SK-N-SH (cell line): Measurements from ENCODE around the gene MED27. TPM values are rescaled to one million over a fixed set of nuclear protein-coding genes. Genes with fewer than 3 reads are reported as not detected.
A peak's percentile ranks its signal among the peaks of the same experiment; 100 is the strongest.

Experiments
- CTCF ChIA-PET: fragments of 300-600, 350-600 bp; formaldehyde crosslinking; extraction: SDS; loops from one replicate; lab custom pipeline; 2021; lab: Yijun Ruan, JAX
- POLR2A ChIA-PET: fragments of 350-600 bp; sonication (Branson Sonifier 250); formaldehyde crosslinking; extraction: SDS; loops from one replicate; lab custom pipeline; 2020; ENCODE audit warnings: antibody characterized with exemption, inconsistent platforms; lab: Yijun Ruan, JAX
- DNase-seq: peaks from one replicate; pipeline ENCODE4 v3.0.0; 2012
- H2AFZ ChIP-seq: fragments of 200-600 bp; sonication (generic); 2 replicates; pipeline ENCODE4 v1.8.1; 2016; ENCODE audit warnings: antibody characterized with exemption, mild to moderate bottlenecking, low read depth
- H3F3A ChIP-seq: fragments of 200-600 bp; sonication (generic); replicated peaks from 2 replicates; pipeline ENCODE3; 2016; ENCODE audit warnings: antibody characterized with exemption, mild to moderate bottlenecking; ENCODE audit not compliant: insufficient read depth
- H3K27ac ChIP-seq, 2 experiments: fragments of 200-500 bp in 1 of 2; fragments of 200-600 bp in 1 of 2; sonication (Bioruptor generic) in 1 of 2; sonication (generic), shearing (Covaris generic) in 1 of 2; 2 replicates each; pipeline versions ENCODE4 v1.5.1 to v1.6.1; 2014 to 2016; ENCODE audit warnings: low read depth in 2 of 2, inconsistent platforms in 1 of 2, low read length in 1 of 2, mild to moderate bottlenecking in 1 of 2, mixed read lengths in 1 of 2
- H3K27me3 ChIP-seq: fragments of 200-600 bp; sonication (generic), shearing (Covaris generic); 2 replicates; pipeline ENCODE4 v1.6.1; 2016; ENCODE audit warnings: mixed run types; ENCODE audit not compliant: insufficient read depth
- H3K36me3 ChIP-seq, 2 experiments: fragments of 200-500 bp in 1 of 2; fragments of 200-600 bp in 1 of 2; sonication (Bioruptor generic) in 1 of 2; sonication (generic) in 1 of 2; replicated peaks in 1 of 2; 2 replicates each; pipeline versions ENCODE3 to v1.5.1; 2014 to 2016; ENCODE audit warnings: low read length in 1 of 2, mild to moderate bottlenecking in 1 of 2; ENCODE audit not compliant: insufficient read depth in 2 of 2, control insufficient read depth in 1 of 2
- H3K4me1 ChIP-seq, 2 experiments: fragments of 200-500 bp in 1 of 2; fragments of 200-600 bp in 1 of 2; sonication (Bioruptor generic) in 1 of 2; sonication (generic), shearing (Covaris generic) in 1 of 2; 2 replicates each; pipeline versions ENCODE4 v1.5.1 to v1.6.1; 2014 to 2016; ENCODE audit warnings: low read depth in 1 of 2, low read length in 1 of 2, mixed run types in 1 of 2; ENCODE audit not compliant: insufficient read depth in 2 of 2, control insufficient read depth in 1 of 2
- H3K4me2 ChIP-seq: fragments of 200-600 bp; sonication (generic), shearing (Covaris generic); 2 replicates; pipeline ENCODE4 v1.6.1; 2017; ENCODE audit warnings: mixed run types
- H3K4me3 ChIP-seq, 2 experiments: fragments of 200-500 bp in 1 of 2; fragments of 200-600 bp in 1 of 2; sonication (Bioruptor generic) in 1 of 2; sonication (generic), shearing (Covaris generic) in 1 of 2; 2 replicates each; pipeline versions ENCODE4 v1.5.1 to v1.8.1; 2014 to 2016; ENCODE audit warnings: low read depth in 2 of 2, inconsistent platforms in 1 of 2, low read length in 1 of 2, mild to moderate bottlenecking in 1 of 2, mixed read lengths in 1 of 2, moderate library complexity in 1 of 2
- H3K79me2 ChIP-seq: fragments of 200-600 bp; sonication (generic); 2 replicates; pipeline ENCODE4 v1.8.1; 2017; ENCODE audit warnings: mild to moderate bottlenecking; ENCODE audit not compliant: insufficient read depth
- H3K9ac ChIP-seq: fragments of 200-600 bp; sonication (generic); 2 replicates; pipeline ENCODE4 v1.6.1; 2017; ENCODE audit warnings: mixed run types
- H3K9me2 ChIP-seq: fragments of 200-600 bp; sonication (generic); 2 replicates; pipeline ENCODE4 v1.6.1; 2017; ENCODE audit warnings: mixed run types
- H3K9me3 ChIP-seq: fragments of 200-600 bp; sonication (generic); 2 replicates; pipeline ENCODE4 v1.6.1; 2017; ENCODE audit warnings: mixed run types, mild to moderate bottlenecking, moderate library complexity
- H4K20me1 ChIP-seq: fragments of 200-600 bp; sonication (generic); 2 replicates; pipeline ENCODE4 v1.6.1; 2017; ENCODE audit warnings: mild to moderate bottlenecking, mixed run types; ENCODE audit not compliant: insufficient read depth
- EP300 ChIP-seq, 2 experiments: IDR thresholded peaks; 2 replicates each; pipeline versions ENCODE4 v1.4.0 to v1.6.1; 2012; ENCODE audit warnings: borderline replicate concordance in 1 of 2, low read depth in 1 of 2, low read length in 1 of 2
- FOXJ3 ChIP-seq: sonication (generic); formaldehyde crosslinking; IDR thresholded peaks from 2 replicates; pipeline ENCODE4 v1.5.1; 2020; ENCODE audit warnings: mild to moderate bottlenecking, missing genetic modification reagents
- FOXM1 ChIP-seq: IDR thresholded peaks from 2 replicates; pipeline ENCODE4 v1.4.0; 2012; ENCODE audit warnings: low read depth, mild to moderate bottlenecking
- GATA2 ChIP-seq: sonication (generic); formaldehyde crosslinking; IDR thresholded peaks from 2 replicates; pipeline ENCODE4 v1.5.0; 2020; ENCODE audit warnings: mild to moderate bottlenecking, missing genetic modification reagents
- MXI1 ChIP-seq: IDR thresholded peaks from 2 replicates; pipeline ENCODE4 v1.6.1; 2012; ENCODE audit warnings: mild to moderate bottlenecking, low read depth, low read length, improper control_type of control experiment
- NFIC ChIP-seq: IDR thresholded peaks from 2 replicates; pipeline ENCODE4 v1.4.0; 2012; ENCODE audit warnings: borderline replicate concordance
- RAD21 ChIP-seq: IDR thresholded peaks from 2 replicates; pipeline ENCODE4 v1.6.1; 2012; ENCODE audit warnings: mild to moderate bottlenecking, low read length
- RFX5 ChIP-seq: IDR thresholded peaks from 2 replicates; pipeline ENCODE4 v1.6.1; 2012; ENCODE audit warnings: mild to moderate bottlenecking, improper control_type of control experiment, low read length
- RXRA ChIP-seq: IDR thresholded peaks from 2 replicates; pipeline ENCODE4 v1.4.0; 2012; ENCODE audit warnings: low read depth, mild to moderate bottlenecking, borderline replicate concordance
- TAF1 ChIP-seq: IDR thresholded peaks from 2 replicates; pipeline ENCODE4 v1.6.1; 2012; ENCODE audit warnings: low read depth, mild to moderate bottlenecking, low read length, moderate library complexity, borderline replicate concordance
- TCF12 ChIP-seq: IDR thresholded peaks from 2 replicates; pipeline ENCODE4 v1.4.0; 2012
- YY1 ChIP-seq: IDR thresholded peaks from 2 replicates; pipeline ENCODE4 v1.4.0; 2012; ENCODE audit warnings: low read depth, mild to moderate bottlenecking
- WGBS: methylation state at CpG from one replicate; pipeline ENCODE4 v1.1.6; 2017; ENCODE audit warnings: low lambda C conversion rate; 5-methylcytosine and 5-hydroxymethylcytosine counted together
- polyA plus RNA-seq, 3 experiments: library from polyadenylated mRNA; depleted of rRNA; stranded (reverse); fragments of >200 nt; gene quantifications; 2 replicates each; pipeline ENCODE4 v1.2.3, GENCODE V29; 2012
- TF ChIP-seq, protein P1 (sequence below): IDR thresholded peaks from 2 replicates; pipeline ENCODE4 v1.4.0; 2012; ENCODE audit warnings: low read depth, borderline replicate concordance
- TF ChIP-seq, protein P2 (sequence below): fragments of 200-600 bp; sonication (generic); IDR thresholded peaks from 2 replicates; pipeline ENCODE4 v1.6.1; 2017; ENCODE audit warnings: antibody characterized with exemption, mild to moderate bottlenecking, moderate library complexity
- TF ChIP-seq, protein P3 (sequence below): fragments of 150-350 bp; IDR thresholded peaks from 2 replicates; pipeline ENCODE4 v1.6.1; 2016; ENCODE audit warnings: mild to moderate bottlenecking, low read depth, low read length
- TF ChIP-seq, protein P4 (sequence below): IDR thresholded peaks from 2 replicates; pipeline ENCODE4 v1.4.0; 2012; ENCODE audit warnings: low read depth, borderline replicate concordance
- TF ChIP-seq, protein P5 (sequence below): IDR thresholded peaks from 2 replicates; pipeline ENCODE4; 2012
- TF ChIP-seq, protein P6 (sequence below): IDR thresholded peaks from 2 replicates; pipeline ENCODE4 v1.6.1; 2012; ENCODE audit warnings: mild to moderate bottlenecking, low read depth, low read length, moderate library complexity

MED27 gene
- polyA plus RNA-seq, 1 of the 3 experiments (the other 2 are of a cell fraction) = 35.0 TPM

DNA sequence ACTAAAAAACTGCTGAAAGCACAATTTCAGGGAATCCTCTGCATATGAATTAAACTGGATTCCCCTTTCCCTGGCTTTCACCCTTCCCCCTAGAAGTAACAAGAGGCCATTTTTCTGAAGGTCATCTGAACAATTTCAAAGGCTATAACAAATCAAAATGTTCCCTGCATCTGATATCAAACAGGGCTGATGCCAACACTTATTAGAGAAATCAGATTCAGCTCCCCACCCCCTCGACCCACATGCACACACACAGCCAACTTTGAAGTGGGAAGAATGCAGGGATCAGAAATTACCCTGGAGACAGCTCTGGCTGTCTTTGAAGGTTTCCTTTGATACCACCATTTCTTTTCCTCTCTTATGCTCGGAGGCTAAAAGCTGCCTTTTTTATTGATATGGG lies 190.7 kb downstream of the MED27 start:
- Histone ChIP-seq H3F3A (no peaks in the 10 kb centered on the region), H3K27ac (peak overlapping the region in 1 of 2 experiments; percentile 95; a peak in 2 of 4 replicates), H3K9me2 (no peaks in the 10 kb centered on the region), H4K20me1 (no peaks in the 10 kb centered on the region), H3K4me1 (peaks cover 6 to 57% of the 10 kb centered on the region in 2 experiments; a peak in 2 of 4 replicates)
- TF ChIP-seq, protein P1, sequence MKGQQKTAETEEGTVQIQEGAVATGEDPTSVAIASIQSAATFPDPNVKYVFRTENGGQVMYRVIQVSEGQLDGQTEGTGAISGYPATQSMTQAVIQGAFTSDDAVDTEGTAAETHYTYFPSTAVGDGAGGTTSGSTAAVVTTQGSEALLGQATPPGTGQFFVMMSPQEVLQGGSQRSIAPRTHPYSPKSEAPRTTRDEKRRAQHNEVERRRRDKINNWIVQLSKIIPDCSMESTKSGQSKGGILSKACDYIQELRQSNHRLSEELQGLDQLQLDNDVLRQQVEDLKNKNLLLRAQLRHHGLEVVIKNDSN = no peak
- TF ChIP-seq, protein P2, sequence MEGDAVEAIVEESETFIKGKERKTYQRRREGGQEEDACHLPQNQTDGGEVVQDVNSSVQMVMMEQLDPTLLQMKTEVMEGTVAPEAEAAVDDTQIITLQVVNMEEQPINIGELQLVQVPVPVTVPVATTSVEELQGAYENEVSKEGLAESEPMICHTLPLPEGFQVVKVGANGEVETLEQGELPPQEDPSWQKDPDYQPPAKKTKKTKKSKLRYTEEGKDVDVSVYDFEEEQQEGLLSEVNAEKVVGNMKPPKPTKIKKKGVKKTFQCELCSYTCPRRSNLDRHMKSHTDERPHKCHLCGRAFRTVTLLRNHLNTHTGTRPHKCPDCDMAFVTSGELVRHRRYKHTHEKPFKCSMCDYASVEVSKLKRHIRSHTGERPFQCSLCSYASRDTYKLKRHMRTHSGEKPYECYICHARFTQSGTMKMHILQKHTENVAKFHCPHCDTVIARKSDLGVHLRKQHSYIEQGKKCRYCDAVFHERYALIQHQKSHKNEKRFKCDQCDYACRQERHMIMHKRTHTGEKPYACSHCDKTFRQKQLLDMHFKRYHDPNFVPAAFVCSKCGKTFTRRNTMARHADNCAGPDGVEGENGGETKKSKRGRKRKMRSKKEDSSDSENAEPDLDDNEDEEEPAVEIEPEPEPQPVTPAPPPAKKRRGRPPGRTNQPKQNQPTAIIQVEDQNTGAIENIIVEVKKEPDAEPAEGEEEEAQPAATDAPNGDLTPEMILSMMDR = no peak
- TF ChIP-seq, protein P3, sequence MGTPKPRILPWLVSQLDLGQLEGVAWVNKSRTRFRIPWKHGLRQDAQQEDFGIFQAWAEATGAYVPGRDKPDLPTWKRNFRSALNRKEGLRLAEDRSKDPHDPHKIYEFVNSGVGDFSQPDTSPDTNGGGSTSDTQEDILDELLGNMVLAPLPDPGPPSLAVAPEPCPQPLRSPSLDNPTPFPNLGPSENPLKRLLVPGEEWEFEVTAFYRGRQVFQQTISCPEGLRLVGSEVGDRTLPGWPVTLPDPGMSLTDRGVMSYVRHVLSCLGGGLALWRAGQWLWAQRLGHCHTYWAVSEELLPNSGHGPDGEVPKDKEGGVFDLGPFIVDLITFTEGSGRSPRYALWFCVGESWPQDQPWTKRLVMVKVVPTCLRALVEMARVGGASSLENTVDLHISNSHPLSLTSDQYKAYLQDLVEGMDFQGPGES = no peak
- TF ChIP-seq FOXJ3 (no peak), GATA2 (CRISPR knock-in tag) (0 out of 2 replicates have a peak, but pooled peaks have one; percentile 28), EP300 (IDR thresholded peaks at IDR 0.05; ENCODE audit: borderline replicate concordance in 1 of 2, low read depth in 1 of 2, low read length in 1 of 2) (peak in 1 of 2 experiments; percentile 56; a peak in 2 of 4 replicates), FOXM1 (no peak), TCF12 (no peak), NFIC (no peak), RXRA (no peak), RFX5 (no peak), MXI1 (no peak), TAF1 (no peak), YY1 (no peak), RAD21 (peak; percentile 11; the same call in 1 of the 2 replicates)
- TF ChIP-seq, protein P4, sequence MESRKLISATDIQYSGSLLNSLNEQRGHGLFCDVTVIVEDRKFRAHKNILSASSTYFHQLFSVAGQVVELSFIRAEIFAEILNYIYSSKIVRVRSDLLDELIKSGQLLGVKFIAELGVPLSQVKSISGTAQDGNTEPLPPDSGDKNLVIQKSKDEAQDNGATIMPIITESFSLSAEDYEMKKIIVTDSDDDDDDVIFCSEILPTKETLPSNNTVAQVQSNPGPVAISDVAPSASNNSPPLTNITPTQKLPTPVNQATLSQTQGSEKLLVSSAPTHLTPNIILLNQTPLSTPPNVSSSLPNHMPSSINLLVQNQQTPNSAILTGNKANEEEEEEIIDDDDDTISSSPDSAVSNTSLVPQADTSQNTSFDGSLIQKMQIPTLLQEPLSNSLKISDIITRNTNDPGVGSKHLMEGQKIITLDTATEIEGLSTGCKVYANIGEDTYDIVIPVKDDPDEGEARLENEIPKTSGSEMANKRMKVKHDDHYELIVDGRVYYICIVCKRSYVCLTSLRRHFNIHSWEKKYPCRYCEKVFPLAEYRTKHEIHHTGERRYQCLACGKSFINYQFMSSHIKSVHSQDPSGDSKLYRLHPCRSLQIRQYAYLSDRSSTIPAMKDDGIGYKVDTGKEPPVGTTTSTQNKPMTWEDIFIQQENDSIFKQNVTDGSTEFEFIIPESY = no peak
- TF ChIP-seq, protein P5, sequence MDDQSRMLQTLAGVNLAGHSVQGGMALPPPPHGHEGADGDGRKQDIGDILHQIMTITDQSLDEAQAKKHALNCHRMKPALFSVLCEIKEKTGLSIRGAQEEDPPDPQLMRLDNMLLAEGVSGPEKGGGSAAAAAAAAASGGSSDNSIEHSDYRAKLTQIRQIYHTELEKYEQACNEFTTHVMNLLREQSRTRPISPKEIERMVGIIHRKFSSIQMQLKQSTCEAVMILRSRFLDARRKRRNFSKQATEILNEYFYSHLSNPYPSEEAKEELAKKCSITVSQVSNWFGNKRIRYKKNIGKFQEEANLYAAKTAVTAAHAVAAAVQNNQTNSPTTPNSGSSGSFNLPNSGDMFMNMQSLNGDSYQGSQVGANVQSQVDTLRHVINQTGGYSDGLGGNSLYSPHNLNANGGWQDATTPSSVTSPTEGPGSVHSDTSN = no peak
- TF ChIP-seq, protein P6, sequence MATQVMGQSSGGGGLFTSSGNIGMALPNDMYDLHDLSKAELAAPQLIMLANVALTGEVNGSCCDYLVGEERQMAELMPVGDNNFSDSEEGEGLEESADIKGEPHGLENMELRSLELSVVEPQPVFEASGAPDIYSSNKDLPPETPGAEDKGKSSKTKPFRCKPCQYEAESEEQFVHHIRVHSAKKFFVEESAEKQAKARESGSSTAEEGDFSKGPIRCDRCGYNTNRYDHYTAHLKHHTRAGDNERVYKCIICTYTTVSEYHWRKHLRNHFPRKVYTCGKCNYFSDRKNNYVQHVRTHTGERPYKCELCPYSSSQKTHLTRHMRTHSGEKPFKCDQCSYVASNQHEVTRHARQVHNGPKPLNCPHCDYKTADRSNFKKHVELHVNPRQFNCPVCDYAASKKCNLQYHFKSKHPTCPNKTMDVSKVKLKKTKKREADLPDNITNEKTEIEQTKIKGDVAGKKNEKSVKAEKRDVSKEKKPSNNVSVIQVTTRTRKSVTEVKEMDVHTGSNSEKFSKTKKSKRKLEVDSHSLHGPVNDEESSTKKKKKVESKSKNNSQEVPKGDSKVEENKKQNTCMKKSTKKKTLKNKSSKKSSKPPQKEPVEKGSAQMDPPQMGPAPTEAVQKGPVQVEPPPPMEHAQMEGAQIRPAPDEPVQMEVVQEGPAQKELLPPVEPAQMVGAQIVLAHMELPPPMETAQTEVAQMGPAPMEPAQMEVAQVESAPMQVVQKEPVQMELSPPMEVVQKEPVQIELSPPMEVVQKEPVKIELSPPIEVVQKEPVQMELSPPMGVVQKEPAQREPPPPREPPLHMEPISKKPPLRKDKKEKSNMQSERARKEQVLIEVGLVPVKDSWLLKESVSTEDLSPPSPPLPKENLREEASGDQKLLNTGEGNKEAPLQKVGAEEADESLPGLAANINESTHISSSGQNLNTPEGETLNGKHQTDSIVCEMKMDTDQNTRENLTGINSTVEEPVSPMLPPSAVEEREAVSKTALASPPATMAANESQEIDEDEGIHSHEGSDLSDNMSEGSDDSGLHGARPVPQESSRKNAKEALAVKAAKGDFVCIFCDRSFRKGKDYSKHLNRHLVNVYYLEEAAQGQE = no peak
- TF ChIP-seq, all 33 proteins: peak for 3
- Histone ChIP-seq H3K36me3 (peaks cover 7 to 12% of the 10 kb centered on the region in 2 experiments), H3K27me3 (no peaks in the 10 kb centered on the region), H3K4me3 (no peak overlapping the region), H3K9ac (no peak overlapping the region), H2AFZ (no peak overlapping the region), H3K79me2 (no peaks in the 10 kb centered on the region), H3K9me3 (no peaks in the 10 kb centered on the region), H3K4me2 (no peak overlapping the region)
- ChIA-PET POLR2A (interaction anchor here (1.6 kb wide), 1 partner anchor 90 kb away, joined by 3 read pairs; no protein-coding TSS in a partner anchor), CTCF (interaction anchor here (1.2 kb wide), 1 partner anchor 126 kb away, joined by 3 read pairs; no protein-coding TSS in a partner anchor)
- WGBS = 69% methylated on average over 2 of the region's 2 CpGs
- no peak for DNase-seq
